Myocyte (in vitro differentiated cells): ENCODE measurements around the gene TTC23. TPM values are rescaled to one million over a fixed set of nuclear protein-coding genes. Genes with fewer than 3 reads are reported as not detected.

ENCODE experiments used
- DNase-seq: peaks from one replicate; pipeline ENCODE4 v3.0.0-alpha.2; 2012; ENCODE audit warnings: low read depth
- polyA plus RNA-seq: library from polyadenylated mRNA; unstranded; fragments of >200 nt; gene quantifications from one replicate; pipeline ENCODE4 v1.2.1, GENCODE V29; 2012; ENCODE audit warnings: missing spikeins
- total RNA-seq: library from RNA; depleted of rRNA; stranded (reverse); fragments of >200 nt; gene quantifications from 2 replicates; pipeline ENCODE4 v1.2.3, GENCODE V29; 2014

The TTC23 gene
- total RNA-seq = 27.4 and 37.3 TPM in 2 replicates
- polyA plus RNA-seq = 19.9 TPM

GRCh38 chr15:99249270-99249841 is at the start of gene TTC23:
TTC23 (minus strand) TSS chr15:99249581; CDS start chr15:99228712, 20,869 bp downstream.
- DNase-seq = peak; percentile 89

- DNase-seq = no peak
These were observed 47.0 kb upstream of the TTC23 start for GRCh38 chr15:99296386-99296785.

- DNase-seq = no peak
These were observed 46.5 kb upstream of the TTC23 start for GRCh38 chr15:99295840-99296239.

GRCh38 chr15:99291643-99292042 is 42.3 kb upstream of the TTC23 start:
- no peak for DNase-seq

- DNase-seq = no peak
These were observed 34.3 kb upstream of the TTC23 start for GRCh38 chr15:99283717-99284116.

- DNase-seq = no peak
These were observed 33.2 kb upstream of the TTC23 start for GRCh38 chr15:99282586-99282985.

- DNase-seq = no peak
These were observed 32.7 kb upstream of the TTC23 start for GRCh38 chr15:99282121-99282520.

- DNase-seq = no peak
These were observed 30.4 kb upstream of the TTC23 start for GRCh38 chr15:99279827-99280226.

- DNase-seq = peak; percentile 9
These were observed 29.9 kb upstream of the TTC23 start for GRCh38 chr15:99279290-99279689.

- no peak for DNase-seq
These were observed 26.2 kb upstream of the TTC23 start for GRCh38 chr15:99275525-99276128.

GRCh38 chr15:99275061-99275460 is 25.7 kb upstream of the TTC23 start:
- DNase-seq = no peak

- no peak for DNase-seq
These were observed 24.4 kb upstream of the TTC23 start for GRCh38 chr15:99273801-99274200.

GRCh38 chr15:99268431-99268830 is 19.1 kb upstream of the TTC23 start:
- DNase-seq = no peak

- DNase-seq = no peak
These were observed 18.6 kb upstream of the TTC23 start for GRCh38 chr15:99267957-99268356.

GRCh38 chr15:99265541-99266070 is 16.2 kb upstream of the TTC23 start:
- DNase-seq = no peak

- DNase-seq = no peak
These were observed 14.7 kb upstream of the TTC23 start for GRCh38 chr15:99264125-99264524.

GRCh38 chr15:99257107-99257750 is 7.8 kb upstream of the TTC23 start:
- no peak for DNase-seq

- peak; percentile 85 for DNase-seq
These were observed 4.2 kb upstream of the TTC23 start for GRCh38 chr15:99253381-99254090.

- no peak for DNase-seq
These were observed 2.9 kb upstream of the TTC23 start for GRCh38 chr15:99252326-99252725.

- peak; percentile 99 for DNase-seq
These were observed 1.8 kb upstream of the TTC23 start, which contains the start of gene LRRC28 for GRCh38 chr15:99250857-99251841. LRRC28 (plus strand) TSS chr15:99251481; CDS start chr15:99255958, 4,477 bp downstream.

- no peak for DNase-seq
These were observed 1.1 kb upstream of the TTC23 start for GRCh38 chr15:99250494-99250856.
